Stimulated activated effector memory CD8-positive, alpha-beta T cell treated with anti-CD3 and anti-CD28 coated beads, Interleukin-12 subunit alpha, Interleukin-12 subunit beta, amount 100 ng/mL, for 72 hours (primary cell): Measurements from ENCODE around the gene MED19.

Source experiments
- ATAC-seq: fragments of 150-1000 bp; cut with Tn5 transposase; 2 replicates; pipeline ENCODE4 v1.10.0; 2021
- DNase-seq, 2 donors: peaks; one replicate each; pipeline ENCODE4 v3.0.0; 2021 to 2022; ENCODE audit warnings: low spot score in 2 of 2
- H3K27ac Mint-ChIP-seq: one replicate; pipeline ENCODE4 v1.8.0; 2022; ENCODE audit warnings: mild to moderate bottlenecking, mixed read lengths
- H3K36me3 Mint-ChIP-seq: one replicate; pipeline ENCODE4 v1.8.0; 2022; ENCODE audit warnings: mild to moderate bottlenecking, mixed read lengths
- H3K4me1 Mint-ChIP-seq: one replicate; pipeline ENCODE4 v1.8.0; 2022; ENCODE audit warnings: mixed read lengths
- H3K4me3 Mint-ChIP-seq: one replicate; pipeline ENCODE4 v1.8.0; 2022; ENCODE audit warnings: mild to moderate bottlenecking, mixed read lengths
- H3K9me3 Mint-ChIP-seq: one replicate; pipeline ENCODE4 v1.8.0; 2022; ENCODE audit warnings: mixed read lengths

Gene MED19, protein sequence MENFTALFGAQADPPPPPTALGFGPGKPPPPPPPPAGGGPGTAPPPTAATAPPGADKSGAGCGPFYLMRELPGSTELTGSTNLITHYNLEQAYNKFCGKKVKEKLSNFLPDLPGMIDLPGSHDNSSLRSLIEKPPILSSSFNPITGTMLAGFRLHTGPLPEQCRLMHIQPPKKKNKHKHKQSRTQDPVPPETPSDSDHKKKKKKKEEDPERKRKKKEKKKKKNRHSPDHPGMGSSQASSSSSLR

DNA sequence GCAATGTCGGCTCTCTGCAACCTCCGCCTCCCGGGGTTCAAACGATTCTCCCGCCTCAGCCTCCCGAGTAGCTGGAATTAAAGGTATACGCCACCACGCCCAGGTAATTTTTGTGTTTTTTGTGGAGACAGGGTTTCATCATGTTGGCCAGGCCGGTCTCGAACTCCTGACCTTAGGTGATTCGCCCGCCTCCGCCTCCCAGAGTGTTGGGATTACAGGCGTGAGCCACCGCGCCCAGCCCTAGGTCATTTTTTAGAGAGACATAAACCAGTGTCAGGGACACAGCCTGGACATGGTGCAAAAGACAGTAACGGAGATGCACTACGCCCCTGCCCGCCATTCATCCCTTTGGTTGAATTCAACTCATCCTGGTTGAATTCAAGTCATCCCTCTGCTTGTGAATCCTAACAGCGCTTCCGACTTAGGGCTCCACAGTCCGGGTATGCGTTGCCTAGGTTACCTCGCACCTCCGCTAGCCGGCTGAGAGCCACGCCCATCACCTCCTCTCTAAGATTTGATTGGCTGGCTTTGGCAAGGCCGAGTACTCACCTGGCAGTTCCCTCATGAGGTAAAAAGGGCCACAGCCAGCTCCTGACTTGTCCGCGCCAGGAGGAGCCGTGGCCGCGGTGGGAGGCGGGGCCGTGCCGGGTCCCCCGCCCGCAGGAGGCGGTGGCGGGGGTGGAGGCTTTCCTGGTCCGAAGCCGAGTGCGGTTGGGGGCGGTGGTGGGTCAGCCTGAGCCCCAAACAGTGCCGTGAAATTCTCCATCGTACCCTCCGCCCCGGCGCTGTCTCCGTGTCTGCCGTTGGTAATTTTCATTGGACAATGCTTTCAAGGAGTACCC lies at the start of gene MED19:
TSS of gene MED19 (minus strand) at position 802 of the 842 bp plus-strand sequence. CDS start at position 766, 36 bp downstream.
- peak within 1 kb of the TSS; percentile 96 for H3K27ac Mint-ChIP-seq
- H3K4me3 Mint-ChIP-seq: peak within 1 kb of the TSS; percentile 95
- H3K4me1 Mint-ChIP-seq: peaks cover 39% of the 10 kb centered on the region
- DNase-seq (peak; percentile 58 to 91), ATAC-seq (peak; percentile 65)
- H3K9me3 Mint-ChIP-seq: no peaks in the 10 kb centered on the region
- H3K36me3 Mint-ChIP-seq: peaks cover 53% of the 10 kb centered on the region

DNA sequence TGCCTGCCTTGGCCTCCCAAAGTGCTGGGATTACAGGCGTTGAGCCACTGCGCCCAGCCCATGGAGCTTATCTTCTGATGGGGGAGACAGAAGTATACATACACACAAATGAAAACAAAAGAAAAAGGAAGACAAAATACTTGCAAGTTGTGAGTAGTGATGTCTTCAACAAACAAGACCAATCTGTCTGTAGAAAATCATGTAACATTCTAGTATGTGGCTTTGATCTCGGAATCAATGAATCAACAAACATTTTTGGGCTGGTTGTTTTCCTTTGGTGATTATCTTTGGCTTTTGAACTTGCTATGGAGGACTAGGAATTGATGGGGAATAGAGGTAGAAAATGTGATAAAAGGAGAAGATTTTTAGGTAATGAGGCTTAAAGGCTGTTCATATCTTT lies 46.2 kb upstream of the MED19 start:
- ATAC-seq (no peak), DNase-seq (no peak)
- Mint-ChIP-seq H3K4me3 (no peak overlapping the region), H3K9me3 (no peaks in the 10 kb centered on the region), H3K27ac (no peak overlapping the region), H3K4me1 (no peaks in the 10 kb centered on the region), H3K36me3 (no peaks in the 10 kb centered on the region)

DNA sequence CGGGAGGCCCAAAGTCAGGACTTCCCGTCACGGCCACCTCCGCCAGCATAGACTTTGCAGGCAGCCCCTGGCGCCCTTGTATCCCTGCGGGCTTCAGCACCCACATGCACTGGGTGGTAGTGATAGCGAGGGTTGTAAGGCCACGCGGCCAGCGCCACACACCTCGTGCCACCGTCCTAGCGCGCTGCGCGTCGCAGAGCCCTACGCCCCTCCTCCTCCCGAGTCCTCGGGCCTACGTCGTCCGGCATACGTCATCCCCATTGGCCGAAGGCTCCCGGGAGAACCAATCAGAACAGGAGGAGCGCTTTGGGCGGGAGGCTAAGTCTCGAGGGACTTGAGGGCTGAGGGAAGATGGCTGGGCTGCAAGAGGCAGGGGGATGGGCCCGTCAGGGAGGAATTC lies 40.9 kb upstream of the MED19 start:
- Mint-ChIP-seq H3K4me1 (peaks cover 5% of the 10 kb centered on the region), H3K36me3 (peaks cover 18% of the 10 kb centered on the region), H3K27ac (no peak overlapping the region), H3K9me3 (no peaks in the 10 kb centered on the region), H3K4me3 (no peak overlapping the region)
- no peak for ATAC-seq
- DNase-seq: no peak

DNA sequence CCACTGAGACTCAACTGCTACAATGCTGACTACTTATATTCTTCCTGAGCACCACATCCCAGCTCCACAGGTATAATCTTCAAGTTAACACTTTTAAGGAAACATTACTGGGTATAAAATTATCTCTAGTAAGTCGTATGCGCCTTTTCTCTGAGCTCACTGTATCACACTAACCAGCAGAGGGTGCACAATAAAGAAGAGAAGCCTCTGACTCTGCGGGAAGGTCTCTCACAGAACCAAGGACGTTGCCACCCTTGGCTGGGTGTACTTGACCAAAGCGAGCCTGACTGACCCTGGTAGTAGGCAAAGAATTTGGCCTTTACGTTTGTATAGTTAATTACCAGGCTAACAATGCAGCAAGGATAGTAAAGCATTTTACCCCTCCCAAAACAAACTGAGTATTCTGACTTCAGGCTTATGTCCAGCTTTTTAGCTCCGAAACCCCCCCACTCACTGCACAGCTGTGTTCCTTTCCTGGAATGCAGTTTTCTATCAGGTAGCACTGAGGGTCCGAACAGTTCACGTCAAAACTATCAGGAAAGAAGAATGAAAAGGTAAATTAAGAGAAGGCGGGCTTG lies 39.8 kb upstream of the MED19 start, which contains the start of gene BTBD18:
TSS of gene BTBD18 (minus strand) at position 144 of the 578 bp plus-strand sequence. CDS start 631 bp downstream, outside the sequence.
- Mint-ChIP-seq H3K27ac (no peak within 1 kb of the TSS), H3K4me1 (peaks cover 12% of the 10 kb centered on the region), H3K9me3 (no peaks in the 10 kb centered on the region), H3K36me3 (peaks cover 30% of the 10 kb centered on the region), H3K4me3 (no peak within 1 kb of the TSS)
- no peak for DNase-seq
- no peak for ATAC-seq

DNA sequence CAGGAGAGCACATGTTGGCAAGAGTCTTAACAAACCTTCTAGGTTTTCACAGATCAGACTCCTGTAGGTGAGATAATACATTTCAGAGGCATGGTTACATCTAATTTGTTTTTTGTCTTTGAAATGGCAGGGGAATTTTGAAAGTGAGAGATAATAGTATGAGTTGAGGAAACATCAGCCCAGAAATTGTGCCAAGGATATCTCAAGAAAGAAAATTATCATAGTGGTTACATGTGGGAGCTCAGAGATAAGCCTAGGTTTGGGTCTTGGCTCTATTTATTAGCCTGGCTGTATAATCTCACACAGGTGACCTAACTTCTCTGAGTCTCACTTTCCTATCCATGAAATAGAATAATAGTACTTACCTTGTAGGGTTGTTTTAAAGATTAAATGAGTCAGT lies 39.2 kb upstream of the MED19 start:
- no peak overlapping the region for H3K4me3 Mint-ChIP-seq
- H3K4me1 Mint-ChIP-seq: peaks cover 16% of the 10 kb centered on the region
- peaks cover 35% of the 10 kb centered on the region for H3K36me3 Mint-ChIP-seq
- no peak for DNase-seq
- H3K9me3 Mint-ChIP-seq: no peaks in the 10 kb centered on the region
- H3K27ac Mint-ChIP-seq: no peak overlapping the region
- ATAC-seq: no peak

DNA sequence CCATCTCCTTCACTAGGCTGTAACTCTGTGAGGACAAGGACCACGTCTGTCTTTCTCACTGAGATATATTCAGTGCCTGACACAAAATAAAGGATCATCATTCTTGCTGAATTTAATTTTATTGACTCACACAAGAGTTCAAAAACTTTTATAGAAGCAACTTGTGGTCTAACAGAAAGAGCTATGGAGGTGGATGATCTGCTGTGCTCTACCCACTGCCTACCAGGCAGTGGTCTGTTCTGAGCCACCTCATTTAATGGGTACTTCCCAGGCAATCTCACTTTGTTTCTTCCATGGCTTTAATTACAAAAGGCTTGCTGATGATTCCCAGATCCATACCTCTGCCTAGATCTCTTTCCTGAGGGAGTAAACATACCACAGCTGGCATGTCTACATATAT lies 34.9 kb upstream of the MED19 start:
- peak; percentile 70 for ATAC-seq

DNA sequence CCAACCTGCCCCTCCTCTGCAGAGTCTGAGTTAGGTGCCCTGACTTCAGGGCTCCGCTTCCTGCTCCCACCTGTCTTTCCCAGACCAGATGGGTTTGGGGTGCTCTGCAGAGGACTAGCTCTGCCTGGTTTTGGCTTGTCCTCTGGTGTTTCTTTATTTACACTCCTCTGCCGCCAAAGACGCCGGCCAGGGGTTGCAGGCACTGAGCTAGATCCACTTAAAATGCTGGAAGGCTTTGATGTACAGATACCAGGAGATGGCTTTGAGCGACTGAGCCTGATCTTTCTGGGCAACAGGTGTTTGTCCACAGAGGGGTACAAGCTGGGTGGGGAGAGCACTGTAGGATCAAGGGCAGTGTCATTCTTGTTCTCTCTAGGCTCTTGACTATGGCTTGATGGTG lies 33.2 kb upstream of the MED19 start:
- ATAC-seq (no peak), DNase-seq (no peak)
- Mint-ChIP-seq H3K4me1 (peaks cover 51% of the 10 kb centered on the region), H3K36me3 (peaks cover 90% of the 10 kb centered on the region), H3K9me3 (no peaks in the 10 kb centered on the region), H3K27ac (peak overlapping the region; percentile 85), H3K4me3 (no peak overlapping the region)

More for the DNA sequence above, 34.9 kb upstream of the MED19 start:
- Mint-ChIP-seq H3K9me3 (no peaks in the 10 kb centered on the region), H3K36me3 (peaks cover 78% of the 10 kb centered on the region), H3K4me3 (no peak overlapping the region), H3K27ac (peak overlapping the region; percentile 85), H3K4me1 (peaks cover 43% of the 10 kb centered on the region)
- no peak for DNase-seq

DNA sequence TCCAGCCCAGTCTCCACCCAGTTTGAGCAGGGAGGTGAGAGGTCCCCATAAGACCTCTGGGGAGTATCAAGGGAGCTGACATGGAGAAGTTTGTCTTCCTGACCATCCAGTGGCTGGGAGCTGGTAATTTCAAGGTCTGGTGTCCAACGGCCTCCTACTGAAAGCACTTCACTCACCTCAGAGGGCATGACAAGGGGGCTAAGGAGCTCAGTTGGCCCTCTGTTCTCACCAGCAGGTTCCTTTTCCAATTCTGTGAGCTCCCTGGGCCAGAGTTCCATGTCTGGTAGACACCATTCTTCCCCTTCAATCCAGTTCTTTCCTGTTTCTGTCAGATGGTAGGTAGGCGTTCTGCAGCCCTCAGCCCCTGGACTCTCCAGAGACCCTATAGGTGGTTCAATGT lies 32.3 kb upstream of the MED19 start:
- peaks cover 85% of the 10 kb centered on the region for H3K36me3 Mint-ChIP-seq
- H3K4me3 Mint-ChIP-seq: peak overlapping the region; percentile 95
- H3K4me1 Mint-ChIP-seq: peaks cover 51% of the 10 kb centered on the region

DNA sequence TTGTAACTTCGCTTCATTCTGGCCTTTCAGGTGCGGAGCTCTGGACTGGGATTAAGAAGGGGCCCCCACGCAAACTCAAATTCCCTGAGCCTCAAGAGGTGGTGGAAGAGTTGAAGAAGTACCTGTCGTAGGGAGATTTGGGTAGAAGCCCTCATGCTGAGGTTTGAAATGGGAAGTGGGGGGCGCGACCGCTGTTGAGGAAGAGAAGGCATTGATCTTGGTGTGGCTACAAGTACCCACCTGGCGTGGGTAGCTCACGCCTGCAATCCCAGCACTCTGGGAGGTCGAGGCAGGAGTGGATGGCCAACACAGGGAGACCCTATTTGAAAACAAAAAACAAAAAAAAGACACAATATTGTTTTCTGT lies 30.1 kb upstream of the MED19 start:
- peaks cover 90% of the 10 kb centered on the region for H3K36me3 Mint-ChIP-seq
- no peaks in the 10 kb centered on the region for H3K9me3 Mint-ChIP-seq
- no peak for DNase-seq
- H3K4me3 Mint-ChIP-seq: peak overlapping the region; percentile 95
- peak overlapping the region; percentile 98 for H3K27ac Mint-ChIP-seq
- ATAC-seq: no peak
- peaks cover 47% of the 10 kb centered on the region for H3K4me1 Mint-ChIP-seq

More for the DNA sequence above, 32.3 kb upstream of the MED19 start:
- no peak for DNase-seq
- H3K27ac Mint-ChIP-seq: peak overlapping the region; percentile 85
- no peak for ATAC-seq
- H3K9me3 Mint-ChIP-seq: no peaks in the 10 kb centered on the region

DNA sequence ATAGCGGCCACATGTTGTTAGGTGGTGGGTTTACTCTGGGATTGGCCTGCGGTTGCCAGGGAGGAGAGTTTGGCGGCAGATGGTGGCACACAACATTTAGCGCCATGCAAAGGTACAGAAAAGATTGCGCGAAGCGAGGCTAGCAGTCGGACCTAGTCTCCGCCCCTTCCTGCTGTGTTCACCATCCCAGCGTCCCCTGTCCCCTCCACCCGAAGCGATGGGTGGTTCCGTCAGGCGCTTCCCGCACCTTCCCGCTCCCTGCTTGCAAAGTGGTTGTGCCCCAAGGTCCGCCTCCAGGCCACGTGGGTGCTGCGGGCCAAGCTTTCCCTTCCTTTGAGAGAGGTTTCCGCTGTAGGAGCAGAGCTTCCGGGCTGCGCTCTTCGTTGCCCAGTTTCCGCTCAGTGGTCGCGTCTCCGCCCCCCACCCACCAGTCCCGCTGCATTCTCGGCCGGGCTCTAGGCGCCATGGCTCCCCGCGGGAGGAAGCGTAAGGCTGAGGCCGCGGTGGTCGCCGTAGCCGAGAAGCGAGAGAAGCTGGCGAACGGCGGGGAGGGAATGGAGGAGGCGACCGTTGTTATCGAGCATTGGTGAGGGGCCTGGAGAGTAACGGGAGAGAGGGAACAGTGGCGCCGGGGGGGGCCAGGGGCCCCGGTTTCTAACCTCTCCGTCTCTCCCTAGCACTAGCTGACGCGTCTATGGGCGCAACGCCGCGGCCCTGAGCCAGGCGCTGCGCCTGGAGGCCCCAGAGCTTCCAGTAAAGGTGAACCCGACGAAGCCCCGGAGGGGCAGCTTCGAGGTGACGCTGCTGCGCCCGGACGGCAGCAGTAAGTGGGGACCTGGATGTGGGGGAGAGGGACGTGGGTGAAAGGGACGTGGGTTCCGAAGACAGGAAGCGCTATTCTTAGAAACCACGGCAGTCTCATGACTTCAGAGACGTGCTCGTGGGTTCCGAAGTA lies 29.4 kb upstream of the MED19 start, which contains the start of gene SELENOH:
TSS of gene SELENOH (plus strand) at position 360 of the 955 bp plus-strand sequence. CDS start at position 465, 105 bp downstream.
- Mint-ChIP-seq H3K27ac (peak within 1 kb of the TSS; percentile 98), H3K4me1 (peaks cover 41% of the 10 kb centered on the region), H3K4me3 (peak within 1 kb of the TSS; percentile 95), H3K36me3 (peaks cover 88% of the 10 kb centered on the region), H3K9me3 (no peaks in the 10 kb centered on the region)
- peak; percentile 93 for ATAC-seq
- peak; percentile 83 to 97 for DNase-seq

DNA sequence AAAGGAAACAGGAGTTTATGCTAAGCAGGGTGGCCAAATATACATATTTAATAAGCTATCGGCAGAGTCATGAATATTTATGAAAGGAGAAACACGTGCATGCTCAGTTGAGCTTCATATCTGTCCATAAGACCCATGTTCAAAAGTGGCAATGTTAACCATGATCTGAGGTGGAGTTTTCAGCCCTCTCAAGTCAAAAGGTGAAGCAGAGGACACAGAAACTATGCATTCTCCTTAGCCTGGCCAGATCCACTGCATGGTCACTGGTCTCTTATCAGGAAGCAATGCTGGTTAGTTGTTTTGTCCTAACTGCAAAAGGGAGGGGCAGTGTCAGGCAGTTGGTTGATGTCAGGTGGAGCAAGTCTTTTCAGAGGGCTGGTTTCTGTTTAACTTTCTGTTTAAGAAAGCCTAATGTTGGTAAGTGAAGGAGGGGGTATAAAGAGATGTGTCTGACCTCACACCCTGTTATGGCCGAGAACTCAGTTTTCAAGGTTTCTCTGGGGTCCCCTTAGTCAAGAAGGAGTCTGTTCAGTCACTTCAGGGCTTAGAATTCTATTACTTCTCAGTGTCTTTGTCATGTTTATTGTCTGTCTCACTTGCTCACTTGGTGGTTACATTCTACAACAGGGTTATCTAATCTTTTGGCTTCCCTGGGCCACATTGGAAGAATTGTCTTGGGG lies 23.7 kb upstream of the MED19 start:
- Mint-ChIP-seq H3K27ac (peak overlapping the region; percentile 55), H3K4me1 (peaks cover under 1% of the 10 kb centered on the region), H3K9me3 (no peaks in the 10 kb centered on the region), H3K4me3 (no peak overlapping the region), H3K36me3 (peaks cover 71% of the 10 kb centered on the region)
- ATAC-seq (no peak), DNase-seq (no peak)

DNA sequence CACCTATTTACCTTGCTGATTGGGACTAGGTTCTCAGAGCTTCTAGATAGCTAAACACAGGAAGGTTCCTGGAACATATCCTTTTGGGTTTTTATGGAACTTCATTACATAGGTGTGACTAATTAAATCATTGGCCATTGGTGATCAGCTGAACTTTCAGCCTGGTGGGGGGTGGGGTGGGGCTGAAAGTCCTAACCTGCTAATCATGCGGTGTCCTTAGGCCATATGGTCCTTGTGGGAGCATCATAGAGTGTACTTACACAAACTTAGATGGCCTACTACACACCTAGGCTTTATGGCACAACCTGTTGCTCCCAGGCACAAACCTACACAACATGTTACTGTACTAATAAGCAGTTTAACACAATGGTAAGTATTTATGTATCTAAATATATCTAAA lies 20.6 kb upstream of the MED19 start:
- no peak for DNase-seq
- Mint-ChIP-seq H3K36me3 (peaks cover 59% of the 10 kb centered on the region), H3K27ac (peak overlapping the region; percentile 37), H3K4me3 (no peak overlapping the region), H3K4me1 (peaks cover 3% of the 10 kb centered on the region), H3K9me3 (no peaks in the 10 kb centered on the region)
- ATAC-seq: no peak

DNA sequence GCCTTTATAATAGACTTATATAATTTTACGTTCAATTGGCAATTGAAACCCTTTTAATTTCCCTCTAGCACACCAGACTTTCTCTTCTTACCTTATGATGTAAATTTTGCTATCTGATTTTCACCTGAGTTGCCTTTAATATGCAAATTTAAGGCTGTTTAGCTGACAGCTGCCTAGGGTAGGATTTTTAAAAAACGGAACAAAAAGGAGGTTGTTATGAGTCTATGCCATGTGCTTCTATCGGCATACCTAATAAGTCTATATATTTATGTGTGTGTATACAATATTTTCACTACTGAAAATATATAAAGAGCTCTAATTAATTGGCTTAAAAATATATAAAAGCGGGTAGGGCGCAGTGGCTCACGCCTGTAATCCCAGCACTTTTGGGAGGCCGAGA lies 17.5 kb upstream of the MED19 start:
- Mint-ChIP-seq H3K4me3 (no peak overlapping the region), H3K36me3 (peaks cover 44% of the 10 kb centered on the region), H3K27ac (peak overlapping the region; percentile 81), H3K9me3 (no peaks in the 10 kb centered on the region), H3K4me1 (peaks cover 6% of the 10 kb centered on the region)
- DNase-seq: no peak
- ATAC-seq: no peak

DNA sequence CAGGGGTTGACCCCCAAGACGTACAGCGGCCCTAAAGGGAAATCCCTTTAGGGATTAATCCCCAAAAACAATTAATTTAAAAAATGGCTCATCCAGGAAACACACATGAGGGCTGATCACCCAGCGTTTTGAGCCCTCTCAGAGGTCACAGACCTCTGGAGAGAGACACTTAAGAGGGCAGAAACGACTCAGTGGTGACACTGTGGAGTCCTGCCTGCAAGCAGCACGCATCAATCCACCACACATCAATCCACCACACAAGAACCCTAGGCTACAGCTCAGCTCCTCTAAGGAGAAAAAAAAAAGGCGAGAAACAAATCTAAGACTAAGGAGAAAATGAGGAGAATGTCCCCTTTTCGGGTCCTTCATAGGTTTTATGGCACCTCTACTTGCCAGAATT lies 16.8 kb upstream of the MED19 start:
- DNase-seq: no peak
- Mint-ChIP-seq H3K27ac (peak overlapping the region; percentile 81), H3K36me3 (peaks cover 44% of the 10 kb centered on the region), H3K4me3 (no peak overlapping the region), H3K4me1 (peaks cover 6% of the 10 kb centered on the region), H3K9me3 (no peaks in the 10 kb centered on the region)
- peak; percentile 28 for ATAC-seq
